HEK293 (cell line): ENCODE measurements around the gene SCNN1A.
A peak's percentile ranks its signal among the peaks of the same experiment; 100 is the strongest.

Experiments
- TRIM28 ChIP-seq: IDR thresholded peaks from 2 replicates; pipeline ENCODE4 v1.6.1; 2011; ENCODE audit warnings: low read length, control low read depth, borderline replicate concordance
- ZBTB1 ChIP-seq: fragments of 450-650 bp; formaldehyde crosslinking; IDR thresholded peaks from 2 replicates; pipeline ENCODE4 v1.5.1; 2016; ENCODE audit warnings: missing biosample characterization, missing genetic modification characterization
- ZFP37 ChIP-seq: fragments of 450-650 bp; formaldehyde crosslinking; IDR thresholded peaks from 2 replicates; pipeline ENCODE4 v1.5.1; 2016; ENCODE audit warnings: missing biosample characterization, missing genetic modification characterization
- ZFP41 ChIP-seq: fragments of 450-650 bp; formaldehyde crosslinking; IDR thresholded peaks from 2 replicates; pipeline ENCODE4 v1.5.1; 2016; ENCODE audit warnings: missing biosample characterization, missing genetic modification characterization, borderline replicate concordance
- ZNF114 ChIP-seq: fragments of 450-650 bp; formaldehyde crosslinking; IDR thresholded peaks from 2 replicates; pipeline ENCODE4 v1.5.0; 2017; ENCODE audit warnings: missing biosample characterization, missing genetic modification characterization
- ZNF169 ChIP-seq: fragments of 450-650 bp; formaldehyde crosslinking; IDR thresholded peaks from 2 replicates; pipeline ENCODE4 v1.5.1; 2016; ENCODE audit warnings: missing biosample characterization, missing genetic modification characterization
- ZNF302 ChIP-seq: fragments of 450-650 bp; formaldehyde crosslinking; IDR thresholded peaks from 2 replicates; pipeline ENCODE4 v1.5.1; 2016; ENCODE audit warnings: missing biosample characterization, missing genetic modification characterization, low read depth
- ZNF37A ChIP-seq: fragments of 450-650 bp; IDR thresholded peaks from 2 replicates; pipeline ENCODE4 v1.5.1; 2018; ENCODE audit warnings: missing biosample characterization, missing genetic modification characterization
- ZNF473 ChIP-seq: fragments of 450-650 bp; formaldehyde crosslinking; IDR thresholded peaks from 2 replicates; pipeline ENCODE4 v1.5.1; 2017; ENCODE audit warnings: missing biosample characterization, missing genetic modification characterization
- ZNF514 ChIP-seq: fragments of 450-650 bp; formaldehyde crosslinking; IDR thresholded peaks from 2 replicates; pipeline ENCODE4 v1.5.1; 2016; ENCODE audit warnings: missing biosample characterization, missing genetic modification characterization
- ZNF624 ChIP-seq: fragments of 450-650 bp; formaldehyde crosslinking; IDR thresholded peaks from 2 replicates; pipeline ENCODE4 v1.5.1; 2017; ENCODE audit warnings: missing biosample characterization, missing genetic modification characterization
- ZNF654 ChIP-seq: fragments of 450-650 bp; formaldehyde crosslinking; IDR thresholded peaks from 2 replicates; pipeline ENCODE4 v1.5.1; 2016; ENCODE audit warnings: low read depth, missing biosample characterization, missing genetic modification characterization
- ZNF837 ChIP-seq: fragments of 450-650 bp; formaldehyde crosslinking; IDR thresholded peaks from 2 replicates; pipeline ENCODE4 v1.5.1; 2016; ENCODE audit warnings: missing biosample characterization, missing genetic modification characterization
- ZSCAN16 ChIP-seq: fragments of 450-650 bp; formaldehyde crosslinking; IDR thresholded peaks from 2 replicates; pipeline ENCODE4 v1.5.1; 2016; ENCODE audit warnings: missing biosample characterization, missing genetic modification characterization
- ZSCAN23 ChIP-seq: fragments of 450-650 bp; formaldehyde crosslinking; IDR thresholded peaks from 2 replicates; pipeline ENCODE4 v1.5.1; 2016; ENCODE audit warnings: missing biosample characterization, missing genetic modification characterization
- ZXDB ChIP-seq: fragments of 450-650 bp; formaldehyde crosslinking; IDR thresholded peaks from 2 replicates; pipeline ENCODE4 v1.5.1; 2016; ENCODE audit warnings: missing biosample characterization, missing genetic modification characterization
- TF ChIP-seq, protein P1 (sequence below): fragments of 450-650 bp; formaldehyde crosslinking; IDR thresholded peaks from 2 replicates; pipeline ENCODE4 v1.5.1; 2017; ENCODE audit warnings: missing biosample characterization, missing genetic modification characterization
- TF ChIP-seq, protein P2 (sequence below): fragments of 450-650 bp; formaldehyde crosslinking; IDR thresholded peaks from 2 replicates; pipeline ENCODE4 v1.5.1; 2016; ENCODE audit warnings: missing biosample characterization, missing genetic modification characterization, borderline replicate concordance
- TF ChIP-seq, protein P3 (sequence below): fragments of 450-650 bp; formaldehyde crosslinking; IDR thresholded peaks from 2 replicates; pipeline ENCODE4 v1.5.1; 2017; ENCODE audit warnings: missing biosample characterization, mild to moderate bottlenecking, missing genetic modification characterization, moderate library complexity
- TF ChIP-seq, protein P4 (sequence below): fragments of 450-650 bp; formaldehyde crosslinking; IDR thresholded peaks from 2 replicates; pipeline ENCODE4 v1.5.1; 2016; ENCODE audit warnings: missing biosample characterization, missing genetic modification characterization, borderline replicate concordance
- TF ChIP-seq, protein P5 (sequence below): fragments of 450-650 bp; formaldehyde crosslinking; optimal IDR thresholded peaks from 2 replicates; pipeline ENCODE3; 2016; ENCODE audit warnings: missing biosample characterization, mild to moderate bottlenecking, missing genetic modification characterization
- TF ChIP-seq, protein P6 (sequence below): fragments of 450-650 bp; formaldehyde crosslinking; IDR thresholded peaks from 2 replicates; pipeline ENCODE4 v1.5.1; 2017; ENCODE audit warnings: missing biosample characterization, missing genetic modification characterization
- TF ChIP-seq, protein P7 (sequence below): fragments of 450-650 bp; formaldehyde crosslinking; IDR thresholded peaks from 2 replicates; pipeline ENCODE4 v1.5.1; 2016; ENCODE audit warnings: missing biosample characterization, missing genetic modification characterization
- TF ChIP-seq, protein P8 (sequence below): fragments of 450-650 bp; formaldehyde crosslinking; IDR thresholded peaks from 2 replicates; pipeline ENCODE4 v1.5.1; 2016; ENCODE audit warnings: missing biosample characterization, missing genetic modification characterization
- TF ChIP-seq, protein P9 (sequence below): fragments of 450-650 bp; formaldehyde crosslinking; IDR thresholded peaks from 2 replicates; pipeline ENCODE4 v1.5.1; 2016; ENCODE audit warnings: missing biosample characterization, missing genetic modification characterization

The SCNN1A gene

DNA sequence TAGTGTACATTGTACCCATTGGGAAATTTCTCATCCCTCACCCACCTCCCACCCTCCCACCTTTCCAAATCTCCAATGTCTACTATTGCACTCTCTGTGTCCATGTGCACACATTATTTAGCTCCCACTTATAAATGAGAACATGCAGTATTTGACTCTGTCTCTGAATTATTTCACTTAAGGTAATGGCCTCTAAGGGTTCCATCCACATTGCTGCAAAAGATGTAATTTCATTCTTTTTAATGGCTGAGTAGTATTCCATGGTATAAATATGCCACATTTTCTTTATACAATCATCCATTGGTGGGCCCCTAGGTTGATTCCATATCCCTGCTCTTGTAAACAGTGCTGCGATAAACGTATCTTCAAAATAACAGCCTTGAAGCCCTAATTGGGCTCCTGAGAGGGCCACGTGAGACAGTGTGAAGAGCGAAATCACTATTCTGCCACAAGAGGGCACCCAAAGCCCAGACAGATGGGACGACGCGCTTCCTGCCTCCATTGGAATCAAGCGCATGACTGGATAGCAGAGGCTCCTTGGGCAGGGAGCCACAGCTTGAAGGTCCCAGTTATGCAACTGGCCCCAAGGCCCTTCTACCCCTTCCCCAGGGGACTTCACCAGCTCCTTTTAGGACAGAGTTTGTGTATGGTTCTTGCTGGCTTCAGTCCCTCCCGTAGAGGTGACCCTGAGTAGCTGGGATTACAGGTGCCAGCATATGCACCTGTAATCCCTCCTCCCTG is 48.1 kb upstream of the SCNN1A start (continued):
- TF ChIP-seq, protein P1, sequence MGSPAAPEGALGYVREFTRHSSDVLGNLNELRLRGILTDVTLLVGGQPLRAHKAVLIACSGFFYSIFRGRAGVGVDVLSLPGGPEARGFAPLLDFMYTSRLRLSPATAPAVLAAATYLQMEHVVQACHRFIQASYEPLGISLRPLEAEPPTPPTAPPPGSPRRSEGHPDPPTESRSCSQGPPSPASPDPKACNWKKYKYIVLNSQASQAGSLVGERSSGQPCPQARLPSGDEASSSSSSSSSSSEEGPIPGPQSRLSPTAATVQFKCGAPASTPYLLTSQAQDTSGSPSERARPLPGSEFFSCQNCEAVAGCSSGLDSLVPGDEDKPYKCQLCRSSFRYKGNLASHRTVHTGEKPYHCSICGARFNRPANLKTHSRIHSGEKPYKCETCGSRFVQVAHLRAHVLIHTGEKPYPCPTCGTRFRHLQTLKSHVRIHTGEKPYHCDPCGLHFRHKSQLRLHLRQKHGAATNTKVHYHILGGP (tag by site-specific recombination): no peak
- TF ChIP-seq ZSCAN16 (tag by site-specific recombination) (no peak), TRIM28 (no peak), ZNF837 (tag by site-specific recombination) (no peak), ZSCAN23 (no peak), ZNF302 (tag by site-specific recombination) (no peak), ZFP41 (tag by site-specific recombination) (no peak), ZNF37A (tag by site-specific recombination) (no peak), ZNF169 (tag by site-specific recombination) (no peak), ZNF473 (tag by site-specific recombination) (no peak), ZFP37 (tag by site-specific recombination) (no peak), ZNF514 (no peak), ZBTB1 (tag by site-specific recombination) (no peak), ZNF624 (tag by site-specific recombination) (no peak), ZNF114 (tag by site-specific recombination) (no peak), ZNF654 (peak; percentile 99), ZXDB (0 out of 2 replicates have a peak, but pooled peaks have one; percentile 22)
- TF ChIP-seq, protein P2, sequence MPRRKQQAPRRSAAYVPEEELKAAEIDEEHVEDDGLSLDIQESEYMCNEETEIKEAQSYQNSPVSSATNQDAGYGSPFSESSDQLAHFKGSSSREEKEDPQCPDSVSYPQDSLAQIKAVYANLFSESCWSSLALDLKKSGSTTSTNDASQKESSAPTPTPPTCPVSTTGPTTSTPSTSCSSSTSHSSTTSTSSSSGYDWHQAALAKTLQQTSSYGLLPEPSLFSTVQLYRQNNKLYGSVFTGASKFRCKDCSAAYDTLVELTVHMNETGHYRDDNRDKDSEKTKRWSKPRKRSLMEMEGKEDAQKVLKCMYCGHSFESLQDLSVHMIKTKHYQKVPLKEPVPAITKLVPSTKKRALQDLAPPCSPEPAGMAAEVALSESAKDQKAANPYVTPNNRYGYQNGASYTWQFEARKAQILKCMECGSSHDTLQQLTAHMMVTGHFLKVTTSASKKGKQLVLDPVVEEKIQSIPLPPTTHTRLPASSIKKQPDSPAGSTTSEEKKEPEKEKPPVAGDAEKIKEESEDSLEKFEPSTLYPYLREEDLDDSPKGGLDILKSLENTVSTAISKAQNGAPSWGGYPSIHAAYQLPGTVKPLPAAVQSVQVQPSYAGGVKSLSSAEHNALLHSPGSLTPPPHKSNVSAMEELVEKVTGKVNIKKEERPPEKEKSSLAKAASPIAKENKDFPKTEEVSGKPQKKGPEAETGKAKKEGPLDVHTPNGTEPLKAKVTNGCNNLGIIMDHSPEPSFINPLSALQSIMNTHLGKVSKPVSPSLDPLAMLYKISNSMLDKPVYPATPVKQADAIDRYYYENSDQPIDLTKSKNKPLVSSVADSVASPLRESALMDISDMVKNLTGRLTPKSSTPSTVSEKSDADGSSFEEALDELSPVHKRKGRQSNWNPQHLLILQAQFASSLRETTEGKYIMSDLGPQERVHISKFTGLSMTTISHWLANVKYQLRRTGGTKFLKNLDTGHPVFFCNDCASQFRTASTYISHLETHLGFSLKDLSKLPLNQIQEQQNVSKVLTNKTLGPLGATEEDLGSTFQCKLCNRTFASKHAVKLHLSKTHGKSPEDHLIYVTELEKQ (tag by site-specific recombination): no peak
- TF ChIP-seq, protein P3, sequence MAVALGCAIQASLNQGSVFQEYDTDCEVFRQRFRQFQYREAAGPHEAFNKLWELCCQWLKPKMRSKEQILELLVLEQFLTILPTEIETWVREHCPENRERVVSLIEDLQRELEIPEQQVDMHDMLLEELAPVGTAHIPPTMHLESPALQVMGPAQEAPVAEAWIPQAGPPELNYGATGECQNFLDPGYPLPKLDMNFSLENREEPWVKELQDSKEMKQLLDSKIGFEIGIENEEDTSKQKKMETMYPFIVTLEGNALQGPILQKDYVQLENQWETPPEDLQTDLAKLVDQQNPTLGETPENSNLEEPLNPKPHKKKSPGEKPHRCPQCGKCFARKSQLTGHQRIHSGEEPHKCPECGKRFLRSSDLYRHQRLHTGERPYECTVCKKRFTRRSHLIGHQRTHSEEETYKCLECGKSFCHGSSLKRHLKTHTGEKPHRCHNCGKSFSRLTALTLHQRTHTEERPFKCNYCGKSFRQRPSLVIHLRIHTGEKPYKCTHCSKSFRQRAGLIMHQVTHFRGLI (tag by site-specific recombination): no peak; the same call in 1 of the 2 replicates
- TF ChIP-seq, protein P4, sequence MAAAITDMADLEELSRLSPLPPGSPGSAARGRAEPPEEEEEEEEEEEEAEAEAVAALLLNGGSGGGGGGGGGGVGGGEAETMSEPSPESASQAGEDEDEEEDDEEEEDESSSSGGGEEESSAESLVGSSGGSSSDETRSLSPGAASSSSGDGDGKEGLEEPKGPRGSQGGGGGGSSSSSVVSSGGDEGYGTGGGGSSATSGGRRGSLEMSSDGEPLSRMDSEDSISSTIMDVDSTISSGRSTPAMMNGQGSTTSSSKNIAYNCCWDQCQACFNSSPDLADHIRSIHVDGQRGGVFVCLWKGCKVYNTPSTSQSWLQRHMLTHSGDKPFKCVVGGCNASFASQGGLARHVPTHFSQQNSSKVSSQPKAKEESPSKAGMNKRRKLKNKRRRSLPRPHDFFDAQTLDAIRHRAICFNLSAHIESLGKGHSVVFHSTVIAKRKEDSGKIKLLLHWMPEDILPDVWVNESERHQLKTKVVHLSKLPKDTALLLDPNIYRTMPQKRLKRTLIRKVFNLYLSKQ (tag by site-specific recombination): no peak
- TF ChIP-seq, protein P5, sequence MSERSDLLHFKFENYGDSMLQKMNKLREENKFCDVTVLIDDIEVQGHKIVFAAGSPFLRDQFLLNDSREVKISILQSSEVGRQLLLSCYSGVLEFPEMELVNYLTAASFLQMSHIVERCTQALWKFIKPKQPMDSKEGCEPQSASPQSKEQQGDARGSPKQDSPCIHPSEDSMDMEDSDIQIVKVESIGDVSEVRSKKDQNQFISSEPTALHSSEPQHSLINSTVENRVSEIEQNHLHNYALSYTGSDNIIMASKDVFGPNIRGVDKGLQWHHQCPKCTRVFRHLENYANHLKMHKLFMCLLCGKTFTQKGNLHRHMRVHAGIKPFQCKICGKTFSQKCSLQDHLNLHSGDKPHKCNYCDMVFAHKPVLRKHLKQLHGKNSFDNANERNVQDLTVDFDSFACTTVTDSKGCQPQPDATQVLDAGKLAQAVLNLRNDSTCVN (tag by site-specific recombination): peak; percentile 22
- TF ChIP-seq, protein P6, sequence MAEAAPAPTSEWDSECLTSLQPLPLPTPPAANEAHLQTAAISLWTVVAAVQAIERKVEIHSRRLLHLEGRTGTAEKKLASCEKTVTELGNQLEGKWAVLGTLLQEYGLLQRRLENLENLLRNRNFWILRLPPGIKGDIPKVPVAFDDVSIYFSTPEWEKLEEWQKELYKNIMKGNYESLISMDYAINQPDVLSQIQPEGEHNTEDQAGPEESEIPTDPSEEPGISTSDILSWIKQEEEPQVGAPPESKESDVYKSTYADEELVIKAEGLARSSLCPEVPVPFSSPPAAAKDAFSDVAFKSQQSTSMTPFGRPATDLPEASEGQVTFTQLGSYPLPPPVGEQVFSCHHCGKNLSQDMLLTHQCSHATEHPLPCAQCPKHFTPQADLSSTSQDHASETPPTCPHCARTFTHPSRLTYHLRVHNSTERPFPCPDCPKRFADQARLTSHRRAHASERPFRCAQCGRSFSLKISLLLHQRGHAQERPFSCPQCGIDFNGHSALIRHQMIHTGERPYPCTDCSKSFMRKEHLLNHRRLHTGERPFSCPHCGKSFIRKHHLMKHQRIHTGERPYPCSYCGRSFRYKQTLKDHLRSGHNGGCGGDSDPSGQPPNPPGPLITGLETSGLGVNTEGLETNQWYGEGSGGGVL (tag by site-specific recombination): no peak
- TF ChIP-seq, protein P7, sequence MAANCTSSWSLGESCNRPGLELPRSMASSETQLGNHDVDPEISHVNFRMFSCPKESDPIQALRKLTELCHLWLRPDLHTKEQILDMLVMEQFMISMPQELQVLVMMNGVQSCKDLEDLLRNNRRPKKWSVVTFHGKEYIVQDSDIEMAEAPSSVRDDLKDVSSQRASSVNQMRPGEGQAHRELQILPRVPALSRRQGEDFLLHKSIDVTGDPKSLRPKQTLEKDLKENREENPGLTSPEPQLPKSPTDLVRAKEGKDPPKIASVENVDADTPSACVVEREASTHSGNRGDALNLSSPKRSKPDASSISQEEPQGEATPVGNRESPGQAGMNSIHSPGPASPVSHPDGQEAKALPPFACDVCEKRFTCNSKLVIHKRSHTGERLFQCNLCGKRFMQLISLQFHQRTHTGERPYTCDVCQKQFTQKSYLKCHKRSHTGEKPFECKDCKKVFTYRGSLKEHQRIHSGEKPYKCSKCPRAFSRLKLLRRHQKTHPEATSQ (tag by site-specific recombination): no peak
- TF ChIP-seq, protein P8, sequence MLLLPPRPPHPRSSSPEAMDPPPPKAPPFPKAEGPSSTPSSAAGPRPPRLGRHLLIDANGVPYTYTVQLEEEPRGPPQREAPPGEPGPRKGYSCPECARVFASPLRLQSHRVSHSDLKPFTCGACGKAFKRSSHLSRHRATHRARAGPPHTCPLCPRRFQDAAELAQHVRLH (tag by site-specific recombination): no peak
- TF ChIP-seq, protein P9, sequence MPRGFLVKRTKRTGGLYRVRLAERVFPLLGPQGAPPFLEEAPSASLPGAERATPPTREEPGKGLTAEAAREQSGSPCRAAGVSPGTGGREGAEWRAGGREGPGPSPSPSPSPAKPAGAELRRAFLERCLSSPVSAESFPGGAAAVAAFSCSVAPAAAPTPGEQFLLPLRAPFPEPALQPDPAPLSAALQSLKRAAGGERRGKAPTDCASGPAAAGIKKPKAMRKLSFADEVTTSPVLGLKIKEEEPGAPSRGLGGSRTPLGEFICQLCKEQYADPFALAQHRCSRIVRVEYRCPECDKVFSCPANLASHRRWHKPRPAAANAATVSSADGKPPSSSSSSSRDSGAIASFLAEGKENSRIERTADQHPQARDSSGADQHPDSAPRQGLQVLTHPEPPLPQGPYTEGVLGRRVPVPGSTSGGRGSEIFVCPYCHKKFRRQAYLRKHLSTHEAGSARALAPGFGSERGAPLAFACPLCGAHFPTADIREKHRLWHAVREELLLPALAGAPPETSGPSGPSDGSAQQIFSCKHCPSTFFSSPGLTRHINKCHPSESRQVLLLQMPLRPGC: no peak
